Colon (tissue), 2 donors: Measurements from ENCODE around the gene GCSAM.

ENCODE experiments used
- FAIRE-seq: peaks from 2 replicates; lab custom pipeline; 2012; peaks lifted over from hg19 to GRCh38; lab: Jason Lieb, UNC
- donor health status: control.
- donor health status: control.

Gene GCSAM

DNA sequence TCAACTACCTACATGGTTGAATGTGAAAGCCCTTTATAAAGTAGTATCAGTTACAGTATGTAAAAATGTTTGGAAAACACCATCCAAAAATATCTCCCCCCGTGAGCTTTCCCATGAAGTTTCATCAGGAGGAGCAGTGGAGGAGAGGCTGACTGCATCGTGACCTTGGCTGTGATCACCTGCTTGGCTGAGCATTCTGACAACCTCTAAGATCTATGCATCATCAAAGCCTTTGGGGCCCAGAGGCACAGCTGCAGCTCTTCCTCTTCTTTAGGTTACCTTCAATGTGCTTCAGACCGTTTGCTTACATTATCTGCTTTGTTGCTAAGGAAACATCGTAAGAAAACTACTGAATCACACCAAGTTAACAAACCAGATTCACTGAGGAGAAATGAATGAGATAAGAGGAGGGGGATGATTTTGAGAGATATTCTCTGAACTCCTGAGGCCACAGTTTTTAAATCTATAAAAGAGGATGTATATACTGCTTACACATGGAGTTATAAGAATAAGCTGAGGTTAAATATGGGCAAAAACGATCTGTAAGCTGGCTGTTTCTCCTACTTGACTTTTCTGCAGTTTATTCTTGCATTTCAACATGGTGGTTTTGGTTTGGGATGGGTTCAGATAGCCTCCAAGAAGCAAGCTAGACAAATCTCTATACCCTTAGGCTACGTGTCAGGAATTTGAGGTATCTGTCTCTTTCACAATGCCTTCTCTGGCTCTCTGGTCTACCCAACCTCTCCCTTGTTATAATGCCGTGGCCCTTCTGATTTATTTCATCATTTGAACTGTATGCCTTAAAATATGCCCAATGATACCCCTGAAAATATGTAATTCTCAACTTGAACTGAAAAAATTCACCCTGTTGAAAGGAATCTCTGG lies 4.0 kb downstream of the GCSAM start:
- FAIRE-seq, result no peak

DNA sequence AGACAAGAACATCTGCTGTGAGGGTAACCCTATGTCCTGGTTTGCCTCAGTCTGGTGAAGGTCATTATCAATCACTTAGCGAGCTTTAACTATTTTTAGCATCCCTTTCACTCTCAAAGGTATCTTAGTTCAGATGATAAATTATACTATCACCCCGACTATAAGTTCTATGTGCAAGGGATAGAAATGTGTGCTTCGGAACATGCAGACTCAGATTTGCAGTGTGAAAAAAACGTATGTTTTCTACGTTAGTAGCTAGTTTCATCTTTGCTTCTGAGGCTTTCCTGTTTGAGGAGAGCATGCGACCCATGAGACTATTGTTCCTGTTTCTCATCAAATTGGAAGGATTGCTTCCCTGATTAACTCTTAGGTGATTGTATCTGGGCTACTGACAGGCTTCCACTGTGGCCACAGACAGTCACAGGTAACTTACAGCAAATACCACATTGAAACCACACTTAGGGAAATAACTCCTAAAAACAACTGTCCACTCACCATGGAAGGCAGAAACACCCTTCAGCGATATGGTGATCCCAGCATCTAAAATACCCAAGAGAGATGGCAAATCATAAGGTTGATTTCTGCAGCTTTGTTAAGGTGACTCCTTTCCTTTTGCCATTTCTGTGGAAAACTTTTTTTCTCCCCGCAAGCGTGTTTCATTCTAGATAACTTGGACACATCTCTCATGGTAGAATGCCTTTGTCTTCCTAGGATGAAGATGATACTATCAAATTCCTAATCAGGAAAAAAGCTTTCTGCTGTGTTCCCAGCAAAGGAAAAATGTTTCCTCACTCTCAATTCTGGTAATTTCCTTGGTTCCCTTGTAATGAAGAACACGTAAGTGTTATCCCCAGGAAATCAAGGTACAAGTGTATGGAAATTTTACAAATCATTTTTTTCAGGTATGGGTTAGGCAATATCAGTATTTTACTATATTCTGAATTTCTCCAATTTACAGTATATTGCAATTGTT lies 5.2 kb downstream of the GCSAM start:
- FAIRE-seq, result no peak

DNA sequence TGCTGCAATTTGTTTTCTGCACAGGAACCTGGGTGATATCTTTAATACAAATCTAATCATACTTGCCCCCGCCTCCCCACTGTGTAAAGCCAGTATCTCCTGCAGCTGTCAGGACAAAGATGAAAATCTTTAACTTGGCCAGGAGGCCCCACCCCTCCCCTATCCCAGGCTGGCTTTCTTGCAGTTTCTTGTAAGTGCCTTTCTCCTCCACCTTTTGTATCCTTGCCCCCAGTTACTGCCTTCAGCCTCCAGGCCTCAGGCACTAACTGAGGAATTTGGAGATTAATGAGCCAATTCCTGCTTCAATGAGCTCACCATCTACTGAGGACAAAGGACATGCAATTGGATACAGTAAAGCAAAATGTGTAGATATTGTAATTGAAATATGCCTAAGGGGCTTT lies 6.5 kb downstream of the GCSAM start:
- FAIRE-seq, result no peak

DNA sequence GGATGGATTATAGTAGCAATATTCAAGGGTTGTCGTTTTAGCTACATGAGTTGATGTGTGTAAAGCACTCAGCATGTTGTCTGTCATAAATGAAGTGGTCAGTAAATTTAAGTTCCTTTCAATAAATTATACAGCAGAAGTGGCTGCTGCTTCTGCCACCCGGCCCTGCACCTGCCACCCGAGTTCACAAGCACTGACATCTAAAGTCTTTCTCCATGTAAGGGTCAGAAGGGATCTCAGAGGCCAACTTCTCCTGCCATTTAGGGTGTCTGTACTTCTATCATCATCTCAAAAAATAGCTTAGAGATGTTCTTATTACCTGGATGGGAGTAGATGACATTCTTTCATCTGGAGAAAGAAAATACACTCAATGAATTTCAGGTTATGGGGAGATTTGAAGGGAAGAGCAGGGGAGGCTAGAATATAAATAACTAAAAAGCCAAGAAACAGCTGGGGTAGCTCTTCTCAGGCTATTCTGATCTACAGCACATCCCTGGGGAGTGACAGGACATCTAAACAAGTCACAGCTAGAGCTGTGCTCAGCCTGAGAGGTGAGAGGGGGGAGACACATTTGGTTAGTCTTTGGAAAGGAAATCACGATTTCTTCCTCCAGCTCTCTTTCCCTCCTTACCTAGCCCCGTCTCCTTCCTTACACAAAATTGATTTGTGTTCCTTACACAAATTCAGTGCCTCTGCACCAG lies 8.0 kb downstream of the GCSAM start:
- FAIRE-seq, result no peak

DNA sequence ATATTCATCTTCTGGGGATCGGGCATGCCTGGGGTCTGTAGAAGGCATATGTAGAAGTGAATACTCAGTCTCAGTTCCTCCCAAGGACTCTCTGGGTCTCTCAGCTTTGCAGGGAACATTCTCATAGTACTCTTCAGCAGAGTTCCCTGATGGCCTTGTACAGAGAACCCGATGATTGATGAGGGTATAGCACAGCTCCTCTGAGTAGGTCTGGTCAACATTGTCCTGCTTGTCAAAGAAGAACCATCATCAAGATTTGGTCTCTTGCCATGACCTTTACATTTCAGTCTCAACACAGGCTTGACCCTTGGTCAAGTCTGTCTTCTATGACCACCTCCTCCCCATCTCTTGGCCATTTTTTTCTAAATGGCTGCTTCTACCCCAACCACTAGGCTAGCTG lies 9.5 kb downstream of the GCSAM start:
- no peak for FAIRE-seq

DNA sequence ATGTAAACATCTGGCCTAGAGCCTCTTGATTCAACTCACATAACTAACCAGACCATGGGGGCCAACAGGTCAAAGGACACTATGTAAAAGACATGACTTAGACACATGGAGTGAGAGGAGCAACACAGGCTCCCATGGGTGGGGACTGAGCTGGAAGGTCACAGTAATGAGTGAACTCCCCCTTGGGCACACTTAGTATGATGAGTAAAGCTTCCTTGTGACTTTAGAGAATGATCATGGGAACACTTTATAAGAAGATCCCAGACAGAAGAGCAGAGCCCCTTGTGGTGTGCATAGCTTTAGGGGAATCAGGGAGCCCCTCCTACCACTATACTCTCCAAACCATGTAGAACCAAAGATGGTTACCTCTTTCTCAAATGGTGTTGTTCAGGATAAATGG lies 10.2 kb downstream of the GCSAM start:
- FAIRE-seq, result no peak

DNA sequence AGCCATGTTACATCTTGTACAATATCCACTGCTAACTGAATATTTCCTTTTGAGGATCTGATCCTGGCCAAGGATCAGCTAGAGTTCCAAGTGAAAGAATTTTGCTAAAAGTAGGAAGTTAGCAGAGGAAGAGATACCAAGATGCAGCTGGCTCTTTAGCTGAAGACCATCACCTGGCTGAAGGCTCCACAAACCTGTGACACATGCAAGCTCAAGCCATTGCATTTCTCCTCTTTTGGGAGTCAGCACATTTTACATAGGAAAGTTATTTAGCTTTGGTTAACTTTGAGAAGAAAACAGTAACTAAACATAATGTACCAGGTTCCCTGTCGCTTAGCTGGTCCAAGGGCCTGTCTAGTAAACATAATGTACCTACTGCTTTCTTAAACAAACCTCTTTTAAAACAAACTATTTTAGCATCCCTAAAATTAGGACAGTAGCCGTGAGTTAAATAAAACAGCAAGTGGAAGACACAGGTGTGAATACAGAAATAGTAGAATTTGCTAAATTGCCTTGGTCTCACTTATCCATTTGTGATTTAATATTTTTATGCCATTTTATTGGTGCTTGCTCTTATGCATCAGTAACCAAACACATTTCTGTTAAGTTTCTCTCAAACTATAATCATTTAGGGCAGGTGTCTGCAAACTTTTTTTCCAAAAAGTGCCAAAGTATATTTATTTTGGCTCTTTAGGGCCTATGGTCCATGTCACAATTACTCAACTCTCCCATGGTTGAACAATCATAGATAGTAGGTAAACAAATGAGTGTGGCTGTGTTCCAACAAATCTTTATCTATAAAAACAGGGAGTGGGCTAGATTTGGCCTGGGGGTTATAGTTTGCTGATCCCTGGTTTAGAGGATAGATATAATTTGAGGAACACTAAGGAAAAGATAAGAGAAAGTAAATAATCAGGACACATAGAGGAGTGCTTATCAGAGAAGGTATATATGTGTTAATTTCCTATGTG lies 11.2 kb downstream of the GCSAM start:
- FAIRE-seq, result no peak

DNA sequence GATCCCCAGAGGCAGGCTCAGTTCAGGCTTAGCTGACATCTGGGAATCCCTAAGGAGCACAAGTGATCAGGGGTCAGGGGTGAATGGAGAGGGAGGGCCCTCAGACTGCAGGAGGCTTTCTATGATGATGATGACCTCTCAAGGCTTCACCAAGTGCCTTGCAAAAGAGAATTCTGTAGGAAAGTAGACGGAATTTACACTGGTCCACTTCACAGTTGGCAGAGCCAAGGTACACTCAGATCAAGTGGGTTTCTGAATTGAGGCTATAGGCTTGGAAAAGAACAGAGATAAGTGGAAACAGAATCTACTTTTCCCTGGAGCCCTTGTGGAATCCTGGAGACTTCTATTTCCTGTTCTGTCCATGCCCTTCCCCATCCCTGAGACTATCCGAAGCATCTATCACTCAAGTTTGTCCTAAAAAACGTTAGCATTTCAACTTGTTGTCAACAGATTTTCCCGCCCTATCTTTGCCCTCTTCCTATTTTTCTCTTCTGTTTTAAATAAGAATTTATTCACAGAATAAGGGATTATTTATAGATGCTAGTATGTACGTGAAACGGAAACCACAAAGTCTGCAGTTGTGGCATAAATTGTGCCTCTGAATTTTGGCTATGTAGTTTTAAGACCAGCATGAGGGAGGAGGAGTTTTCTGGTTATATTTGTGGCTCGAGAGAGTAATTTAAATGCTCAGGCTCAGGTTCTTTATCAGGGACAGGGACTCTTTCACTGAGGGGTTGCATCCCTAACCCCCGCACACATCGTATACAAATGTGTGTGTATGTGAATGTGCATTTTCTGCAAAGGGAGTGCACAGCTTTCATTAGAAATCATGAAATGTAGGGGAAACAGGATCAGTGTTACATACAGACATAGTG lies 12.8 kb downstream of the GCSAM start:
- no peak for FAIRE-seq

DNA sequence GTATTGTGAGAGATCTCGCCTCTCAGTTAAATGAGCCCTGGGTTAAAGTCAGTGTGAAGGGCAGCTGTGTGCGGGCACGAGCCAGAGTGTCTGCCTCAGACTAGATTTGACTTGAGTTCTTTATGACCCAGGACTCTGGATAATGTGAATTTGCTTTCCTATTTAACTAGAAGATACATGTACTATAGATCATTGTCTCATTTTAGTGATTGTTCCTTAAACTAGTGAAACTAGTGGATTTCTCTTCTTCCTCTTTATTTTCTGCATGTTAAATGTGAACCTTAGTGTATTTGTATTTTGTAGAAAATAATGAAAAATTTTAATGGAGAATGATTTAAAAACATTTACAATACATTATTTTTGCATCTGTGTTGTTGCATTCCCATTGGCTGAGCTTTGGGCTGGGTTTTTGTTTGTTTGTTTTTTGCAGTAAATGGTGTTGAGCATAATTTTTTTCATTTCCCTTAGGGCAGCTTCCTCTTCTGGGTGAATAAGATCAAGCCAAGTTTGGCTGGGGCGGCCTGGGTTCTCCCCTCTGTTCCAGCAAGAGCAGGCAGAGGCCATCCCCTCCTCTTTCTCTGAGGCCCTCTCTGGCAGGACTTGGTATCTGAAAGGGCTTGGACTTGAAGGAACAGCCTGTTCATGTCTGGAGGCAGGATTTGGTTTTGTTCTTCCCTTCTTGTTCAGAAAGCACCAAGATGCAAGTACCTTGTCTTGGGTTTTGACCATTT lies 15.0 kb downstream of the GCSAM start:
- no peak for FAIRE-seq

DNA sequence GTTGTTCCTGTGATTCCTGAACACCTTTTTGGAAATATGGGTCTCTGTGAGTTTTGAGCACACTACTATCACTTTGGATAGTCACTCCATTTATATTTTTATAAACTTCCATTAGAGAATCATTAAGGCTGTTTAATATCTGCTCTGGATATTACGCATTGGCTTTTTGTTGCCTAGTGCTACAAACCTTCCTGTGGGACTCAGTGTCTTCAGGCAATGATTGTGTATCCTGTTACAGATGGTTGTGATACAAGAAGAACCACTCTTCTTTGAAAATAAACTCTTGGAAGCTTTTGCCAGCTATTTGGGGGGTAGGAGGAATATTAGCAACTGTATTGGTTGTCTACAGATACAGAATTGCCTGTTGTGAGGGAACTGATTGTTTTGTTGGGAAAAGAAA lies 15.6 kb downstream of the GCSAM start:
- FAIRE-seq, result no peak

DNA sequence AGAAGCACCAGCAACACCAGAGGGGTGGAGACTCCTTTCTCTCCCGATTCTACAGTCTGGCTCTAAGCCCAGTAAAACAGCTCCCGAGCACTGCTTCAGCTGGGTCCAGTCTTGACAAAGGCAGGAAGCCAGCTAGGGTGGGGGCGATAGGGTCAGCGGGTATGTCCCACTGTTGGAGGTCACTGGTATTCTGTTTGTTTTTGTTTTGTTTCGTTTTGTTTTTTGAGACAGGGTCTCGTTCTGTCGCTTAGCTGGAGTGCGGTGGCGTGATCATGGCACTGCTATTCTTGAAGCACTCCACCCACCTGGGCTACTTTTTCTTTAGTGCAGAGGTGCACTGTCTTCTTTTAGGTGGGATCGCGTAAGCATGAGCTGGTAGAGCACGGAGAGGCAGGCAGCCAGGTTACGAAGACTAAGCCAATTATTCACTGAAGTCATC lies 16.3 kb downstream of the GCSAM start:
- FAIRE-seq, result no peak

DNA sequence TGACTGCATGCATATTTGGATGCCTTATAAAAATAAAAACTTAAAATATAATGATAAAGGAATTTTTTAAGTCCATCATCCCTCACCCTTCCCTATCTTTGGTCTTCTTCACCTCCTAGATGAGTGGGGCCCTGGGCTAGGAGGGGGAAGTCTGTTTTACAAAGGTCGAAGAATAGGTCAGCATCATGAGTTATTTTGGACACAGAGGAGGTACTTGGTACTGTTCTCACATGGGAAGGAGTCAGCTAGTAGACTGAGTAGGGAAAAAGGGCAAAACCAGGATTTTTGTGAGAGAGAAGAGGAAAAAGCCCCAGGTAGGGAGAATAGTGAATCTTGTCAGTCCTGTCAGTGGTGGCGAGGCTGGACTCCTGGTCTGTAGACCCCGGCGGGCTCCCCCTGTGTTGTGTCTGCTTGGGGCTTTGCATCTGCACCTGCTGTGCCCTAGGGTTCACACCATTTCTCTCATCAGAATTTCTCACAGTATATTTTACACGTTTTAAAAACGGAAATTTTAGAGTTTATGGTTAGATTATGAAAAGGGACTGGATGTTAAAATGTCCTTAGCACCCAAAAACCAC lies 17.2 kb downstream of the GCSAM start:
- FAIRE-seq, result no peak

DNA sequence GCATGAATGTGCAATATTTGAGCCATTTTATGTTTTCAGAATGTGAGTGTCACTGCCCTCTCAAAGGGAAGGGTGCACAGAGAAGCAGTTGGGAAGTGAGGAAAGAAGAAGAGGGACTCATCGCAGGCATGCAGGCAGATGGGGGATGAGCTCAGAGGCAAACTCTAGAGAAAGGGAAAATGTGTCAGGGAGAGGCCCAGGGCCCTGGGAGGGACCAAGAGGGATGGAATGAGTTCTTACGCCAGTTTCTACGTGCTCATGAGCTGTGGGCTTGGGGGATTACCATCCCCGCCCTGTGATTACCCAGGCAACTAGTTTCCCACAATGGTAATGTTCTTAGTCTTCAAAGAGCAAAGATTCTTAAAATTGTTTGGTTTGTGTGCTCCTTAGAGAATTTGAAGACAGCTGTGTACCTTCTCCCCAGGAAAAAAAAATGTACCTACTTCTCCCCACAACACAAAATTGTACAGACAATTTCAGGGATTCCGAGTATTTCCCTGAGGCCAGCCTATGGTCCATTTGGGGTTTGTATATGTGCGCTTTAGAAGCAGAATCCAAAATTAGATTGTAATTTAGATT lies 17.8 kb downstream of the GCSAM start:
- no peak for FAIRE-seq

DNA sequence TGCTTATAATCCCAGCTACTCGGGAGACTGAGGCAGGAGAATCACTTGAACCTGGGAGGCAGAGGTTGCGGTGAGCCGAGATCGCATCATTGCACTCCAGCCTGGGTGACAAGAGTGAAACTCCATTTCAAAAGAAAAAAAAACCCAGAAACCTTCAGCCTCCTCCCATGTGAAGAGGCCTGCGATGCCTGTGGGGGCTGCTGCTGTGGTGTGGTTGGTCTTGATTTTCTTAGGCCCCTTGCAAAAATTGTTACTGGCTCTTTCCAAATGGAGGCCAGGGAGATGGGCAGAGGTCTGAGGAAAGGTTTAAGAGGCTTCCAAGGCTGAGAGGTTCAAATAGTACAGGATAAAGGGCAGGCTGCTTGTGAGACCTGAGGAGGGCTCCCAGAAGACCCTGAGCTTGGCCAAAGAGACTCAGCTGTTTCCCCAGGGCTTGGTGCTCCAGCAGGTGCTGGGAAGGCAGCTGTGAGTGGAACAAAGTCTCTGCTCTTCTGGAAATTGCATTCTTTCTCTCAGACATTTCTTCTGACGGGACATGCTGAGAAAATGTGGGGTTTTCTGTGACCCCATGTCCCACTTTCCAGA lies 18.4 kb downstream of the GCSAM start:
- FAIRE-seq, result no peak

DNA sequence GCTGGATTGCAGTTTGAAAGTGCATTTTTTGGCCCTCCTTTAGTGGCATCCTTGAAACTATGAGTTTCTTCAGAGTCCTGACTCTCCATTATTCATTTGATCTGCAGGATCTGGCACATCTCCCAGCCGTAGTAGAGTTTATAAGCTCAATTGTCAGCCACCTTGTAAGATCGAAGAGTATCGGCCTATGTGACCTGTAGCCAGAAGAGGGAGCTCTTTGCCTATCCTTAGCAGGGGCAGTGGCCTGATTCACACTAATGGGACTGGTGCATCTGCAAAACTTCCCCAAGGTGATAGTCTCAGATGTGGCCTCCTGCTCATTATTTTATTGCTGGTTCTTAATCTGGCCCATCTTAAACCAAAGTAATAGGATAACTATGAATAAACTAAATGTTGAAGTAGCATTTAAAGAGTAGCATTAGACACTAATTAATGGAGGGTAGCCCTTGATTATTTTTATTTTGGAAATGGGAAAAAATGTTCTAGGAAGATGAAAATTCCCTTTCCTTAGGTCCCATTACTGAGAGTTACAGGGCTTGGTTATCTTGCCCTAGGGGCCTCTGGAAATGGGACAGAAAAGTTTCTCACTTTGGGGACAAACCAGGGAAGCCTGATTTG lies 21.2 kb downstream of the GCSAM start:
- no peak for FAIRE-seq

DNA sequence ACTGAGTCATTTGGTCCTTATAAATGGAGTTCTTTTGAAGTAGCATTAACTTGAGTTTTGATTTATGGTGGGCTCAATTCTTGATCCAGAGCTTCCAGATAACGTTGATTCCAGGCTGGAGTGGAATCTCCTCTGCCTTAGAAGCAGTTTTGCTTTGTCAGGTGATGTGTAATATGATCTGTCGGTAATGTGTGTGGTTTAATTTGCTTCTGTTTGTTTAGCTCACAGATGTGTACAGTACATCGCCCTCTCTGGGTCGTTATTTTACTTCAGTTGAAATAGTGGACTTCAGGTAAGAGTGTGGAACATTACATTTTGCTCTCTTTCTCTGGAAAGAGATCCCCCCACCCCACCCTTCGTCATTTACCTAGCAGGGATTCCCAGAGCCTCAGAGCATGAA lies 23.7 kb downstream of the GCSAM start:
- FAIRE-seq, result no peak

DNA sequence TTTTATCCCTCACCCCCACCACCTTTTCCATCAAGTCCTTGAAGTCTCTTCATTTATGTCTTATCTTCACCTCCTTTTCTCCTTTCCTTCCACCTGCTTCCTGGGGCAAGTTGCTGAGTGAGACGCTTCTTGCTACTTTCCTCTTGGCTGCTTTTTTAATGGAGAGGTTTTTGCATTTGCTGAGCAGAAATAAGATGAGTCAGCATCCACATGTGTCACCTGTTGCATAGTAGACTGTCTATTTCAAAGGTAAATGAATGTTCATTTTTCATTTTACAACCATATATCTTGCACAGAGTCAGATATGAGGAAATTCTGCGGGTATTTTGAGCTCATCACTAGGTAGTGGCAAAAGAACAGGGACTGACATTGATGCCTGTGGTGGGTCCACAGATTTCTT lies 28.3 kb downstream of the GCSAM start:
- FAIRE-seq, result no peak

DNA sequence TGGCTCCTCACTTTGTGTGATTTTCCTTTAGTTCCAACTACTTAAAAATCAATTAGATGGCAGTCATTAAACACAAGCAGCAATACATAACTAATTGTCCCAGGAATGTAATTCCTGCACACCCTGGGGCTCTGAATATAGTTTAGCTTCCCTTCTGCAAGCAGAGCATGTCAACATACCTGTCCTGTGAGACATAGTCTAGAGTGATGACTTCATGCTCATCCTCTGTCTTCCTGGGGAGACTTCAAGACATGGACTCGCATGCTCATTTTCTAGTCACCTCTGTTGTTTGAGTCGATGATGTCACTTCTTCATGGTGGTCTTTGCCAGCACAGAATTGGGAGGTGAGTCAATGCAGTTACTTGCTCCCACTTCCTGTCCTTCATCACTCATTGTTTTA lies 31.1 kb downstream of the GCSAM start:
- no peak for FAIRE-seq
